ENCODE data around the gene PLK5. TPM values are rescaled to one million over a fixed set of nuclear protein-coding genes. Genes with fewer than 3 reads are reported as not detected.

The PLK5 gene
- total RNA-seq, 2 experiments from 2014 or later = not detected

GRCh38 chr19:1577929-1578618, 54.2 kb downstream of the PLK5 start:
- H3K9me3 Mint-ChIP-seq = no peaks in the 10 kb centered on the region
- H3K27ac Mint-ChIP-seq = no peak overlapping the region
- H3K4me1 Mint-ChIP-seq = peaks cover 2% of the 10 kb centered on the region
- DNase-seq = no peak
- no peak overlapping the region for H3K4me3 Mint-ChIP-seq
- H3K27me3 Mint-ChIP-seq = no peaks in the 10 kb centered on the region
- peaks cover 5% of the 10 kb centered on the region for H3K36me3 Mint-ChIP-seq

- Mint-ChIP-seq H3K9me3 (no peaks in the 10 kb centered on the region), H3K4me3 (no peak overlapping the region), H3K27me3 (no peaks in the 10 kb centered on the region), H3K27ac (no peak overlapping the region), H3K36me3 (peaks cover 5% of the 10 kb centered on the region), H3K4me1 (peaks cover 2% of the 10 kb centered on the region)
- no peak for DNase-seq
These were observed 55.3 kb downstream of the PLK5 start for GRCh38 chr19:1579222-1579621.

GRCh38 chr19:1580382-1580781, 56.5 kb downstream of the PLK5 start:
- Mint-ChIP-seq H3K27me3 (no peaks in the 10 kb centered on the region), H3K9me3 (no peaks in the 10 kb centered on the region), H3K36me3 (peaks cover 9% of the 10 kb centered on the region), H3K4me3 (no peak overlapping the region), H3K4me1 (no peaks in the 10 kb centered on the region), H3K27ac (no peak overlapping the region)
- DNase-seq = no peak

GRCh38 chr19:1580957-1581356, 57.1 kb downstream of the PLK5 start:
- Mint-ChIP-seq H3K9me3 (no peaks in the 10 kb centered on the region), H3K4me3 (no peak overlapping the region), H3K27me3 (no peaks in the 10 kb centered on the region), H3K4me1 (peaks cover 1% of the 10 kb centered on the region), H3K27ac (no peak overlapping the region), H3K36me3 (peaks cover 9% of the 10 kb centered on the region)
- no peak for DNase-seq

- DNase-seq = no peak
- no peak overlapping the region for H3K27ac Mint-ChIP-seq
- peaks cover 4% of the 10 kb centered on the region for H3K4me1 Mint-ChIP-seq
- peaks cover 9% of the 10 kb centered on the region for H3K36me3 Mint-ChIP-seq
- H3K27me3 Mint-ChIP-seq = no peaks in the 10 kb centered on the region
- H3K4me3 Mint-ChIP-seq = no peak overlapping the region
- H3K9me3 Mint-ChIP-seq = no peaks in the 10 kb centered on the region
These were observed 58.3 kb downstream of the PLK5 start for GRCh38 chr19:1582201-1582600.

GRCh38 chr19:1584500-1585242, 60.8 kb downstream of the PLK5 start:
- no peak for DNase-seq
- Mint-ChIP-seq H3K4me3 (no peak overlapping the region), H3K9me3 (no peaks in the 10 kb centered on the region), H3K4me1 (peaks cover 6% of the 10 kb centered on the region), H3K36me3 (peaks cover 6% of the 10 kb centered on the region), H3K27me3 (no peaks in the 10 kb centered on the region), H3K27ac (no peak overlapping the region)

GRCh38 chr19:1585243-1585580, 61.3 kb downstream of the PLK5 start:
- Mint-ChIP-seq H3K4me3 (no peak overlapping the region), H3K27me3 (no peaks in the 10 kb centered on the region), H3K27ac (no peak overlapping the region), H3K9me3 (no peaks in the 10 kb centered on the region), H3K4me1 (peaks cover 9% of the 10 kb centered on the region), H3K36me3 (peaks cover 8% of the 10 kb centered on the region)
- no peak for DNase-seq

Other genes with a start within 250 kb of the PLK5 start
- 100 to 1,000 TPM in 1 of 2 experiments, 10 to 100 TPM in 1; 99.8 to 101 TPM for gene FAM174C, start 248.5 kb upstream of the PLK5 start, total RNA-seq
- gene EFNA2, start 238.2 kb upstream of the PLK5 start, total RNA-seq = not detected
- gene NDUFS7, start 140.2 kb upstream of the PLK5 start, total RNA-seq = 100 to 1,000 TPM in 1 of 2 experiments, 10 to 100 TPM in 1; 98.7 to 101 TPM
- 10 to 100 TPM; 36.5 to 37.6 TPM for gene GAMT, start 122.5 kb upstream of the PLK5 start, total RNA-seq
- 100 to 1,000 TPM; 287 to 297 TPM for gene DAZAP1, start 116.5 kb upstream of the PLK5 start, total RNA-seq
- 1,000 to 10,000 TPM; 1,472 to 1,524 TPM for gene RPS15, start 85.7 kb upstream of the PLK5 start, total RNA-seq
- under 1 TPM; 0.21 to 0.26 TPM for gene APC2, start 74.0 kb upstream of the PLK5 start, total RNA-seq
- gene C19orf25, start 44.9 kb upstream of the PLK5 start, total RNA-seq = 10 to 100 TPM; 27.0 to 28.7 TPM
- gene PCSK4, start 33.7 kb upstream of the PLK5 start, total RNA-seq = 1 to 10 TPM; 1.5 to 1.7 TPM
- gene REEP6, start 32.9 kb upstream of the PLK5 start, total RNA-seq = 1 to 10 TPM; 1.3 to 1.8 TPM
- 1 to 10 TPM; 1.1 to 1.5 TPM for gene ADAMTSL5, start 11.1 kb upstream of the PLK5 start, total RNA-seq
- gene MEX3D, start 44.2 kb downstream of the PLK5 start, total RNA-seq = 1 to 10 TPM; 6.1 to 6.5 TPM
- gene MBD3, start 68.8 kb downstream of the PLK5 start, total RNA-seq = 100 to 1,000 TPM; 111 to 117 TPM
- 100 to 1,000 TPM; 229 to 244 TPM for gene UQCR11, start 81.4 kb downstream of the PLK5 start, total RNA-seq
- 100 to 1,000 TPM; 106 TPM for gene TCF3, start 128.5 kb downstream of the PLK5 start, total RNA-seq
- gene ONECUT3, start 229.4 kb downstream of the PLK5 start, total RNA-seq = not detected

Measured in activated naive CD8-positive, alpha-beta T cell treated with anti-CD3 and anti-CD28 coated beads for 36 hours (primary cell).